CD4-positive, alpha-beta memory T cell (primary cell): ENCODE measurements around the gene AIFM3. TPM values are rescaled to one million over a fixed set of nuclear protein-coding genes. Genes with fewer than 3 reads are reported as not detected.

Source experiments
- CTCF ChIA-PET: fragments of 350-600 bp; sonication (Branson Sonifier 250); formaldehyde crosslinking; loops from one replicate; lab custom pipeline; 2021; ENCODE audit warnings: inconsistent platforms; ENCODE audit not compliant: partially characterized antibody; lab: Charles Lee
- POLR2A ChIA-PET: fragments of 350-600 bp; sonication (Branson Sonifier 250); formaldehyde crosslinking; loops from one replicate; lab custom pipeline; 2021; ENCODE audit not compliant: partially characterized antibody; lab: Charles Lee
- DNase-seq, 5 donors: peaks; one replicate each; pipeline versions ENCODE4 v3.0.0 to v3.0.0-alpha.2; 2020 to 2022; ENCODE audit warnings: mixed read lengths in 1 of 5
- H3K27ac ChIP-seq: one replicate; pipeline ENCODE4 v1.7.0; 2013; ENCODE audit warnings: low read depth, low read length
- H3K27me3 ChIP-seq: 2 replicates; pipeline ENCODE4 v1.7.0; 2013; ENCODE audit warnings: mild to moderate bottlenecking, low read length, moderate library complexity; ENCODE audit not compliant: insufficient read depth
- H3K36me3 ChIP-seq: 2 replicates; pipeline ENCODE4 v1.7.0; 2013; ENCODE audit warnings: mild to moderate bottlenecking, low read length, moderate library complexity; ENCODE audit not compliant: insufficient read depth
- H3K4me1 ChIP-seq: 2 replicates; pipeline ENCODE4 v1.7.0; 2013; ENCODE audit warnings: mild to moderate bottlenecking, low read length, moderate library complexity; ENCODE audit not compliant: insufficient read depth
- H3K4me3 ChIP-seq, 2 donors: one replicate each; pipeline ENCODE4 v1.7.0; 2013; ENCODE audit warnings: low read length in 2 of 2, mild to moderate bottlenecking in 1 of 2
- H3K9me3 ChIP-seq, 2 donors: one replicate each; pipeline ENCODE4 v1.7.0; 2013; ENCODE audit warnings: low read length in 2 of 2, control low read depth in 1 of 2; ENCODE audit not compliant: control insufficient read depth in 1 of 2
- H3K27ac Mint-ChIP-seq, 7 donors: one replicate each; pipeline ENCODE4 v1.8.0; 2020 to 2021; ENCODE audit warnings: mixed read lengths in 7 of 7, mild to moderate bottlenecking in 6 of 7, inconsistent platforms in 3 of 7, moderate library complexity in 3 of 7
- H3K27me3 Mint-ChIP-seq, 2 donors: one replicate each; pipeline ENCODE4 v1.8.0; 2020 to 2021; ENCODE audit warnings: mixed read lengths in 2 of 2
- H3K36me3 Mint-ChIP-seq, 2 donors: one replicate each; pipeline ENCODE4 v1.8.0; 2020 to 2021; ENCODE audit warnings: mixed read lengths in 2 of 2, inconsistent platforms in 1 of 2, mild to moderate bottlenecking in 1 of 2
- H3K4me1 Mint-ChIP-seq, 4 donors: one replicate each; pipeline ENCODE4 v1.8.0; 2020 to 2021; ENCODE audit warnings: mixed read lengths in 4 of 4, mild to moderate bottlenecking in 1 of 4
- H3K4me3 Mint-ChIP-seq, 8 donors: one replicate each; pipeline ENCODE4 v1.8.0; 2020 to 2021; ENCODE audit warnings: mixed read lengths in 8 of 8, mild to moderate bottlenecking in 7 of 8, moderate library complexity in 6 of 8, inconsistent platforms in 3 of 8
- H3K9me3 Mint-ChIP-seq, 8 donors: one replicate each; pipeline ENCODE4 v1.8.0; 2020 to 2021; ENCODE audit warnings: mixed read lengths in 8 of 8, mild to moderate bottlenecking in 5 of 8, inconsistent platforms in 3 of 8, moderate library complexity in 1 of 8
- intact Hi-C: fragments of 100-400 bp; cut with micrococcal nuclease; formaldehyde crosslinking; loops from one replicate; pipeline ENCODE4 v1.15.1; 2023
- polyA plus RNA-seq, 2 donors: library from polyadenylated mRNA; unstranded; fragments of 300-500 nt; fragmentation: Illumina TruSeq; gene quantifications; one replicate each; pipeline ENCODE4 v1.2.3, GENCODE V29; 2021
- total RNA-seq, 2 experiments: library from RNA; stranded (reverse); gene quantifications; one replicate each; pipeline ENCODE4 v1.2.3, GENCODE V29; 2021

AIFM3 gene
- total RNA-seq, result 1 to 10 TPM in 1 of 2 experiments, under 1 TPM in 1; 0.55 to 1.0 TPM
- not detected for polyA plus RNA-seq

- intact Hi-C loops, result no loop called here
- Mint-ChIP-seq H3K9me3 (no peaks in the 10 kb centered on the region), H3K36me3 (no peaks in the 10 kb centered on the region), H3K4me3 (peak within 1 kb of the TSS in 1 of 8 donors; percentile 20), H3K27me3 (peaks cover 0 to 3% of the 10 kb centered on the region in 2 donors), H3K27ac (peak within 1 kb of the TSS in 1 of 7 donors; percentile 77), H3K4me1 (peaks cover 7 to 13% (median 10%) of the 10 kb centered on the region in 4 donors)
- Histone ChIP-seq H3K9me3 (no peaks in the 10 kb centered on the region), H3K4me1 (peaks cover 10% of the 10 kb centered on the region), H3K27ac (no peak within 1 kb of the TSS), H3K27me3 (no peaks in the 10 kb centered on the region), H3K36me3 (no peaks in the 10 kb centered on the region), H3K4me3 (no peak within 1 kb of the TSS)
- CTCF ChIA-PET, result interaction anchor here (1.6 kb wide), 1 partner anchor 9 kb away, joined by 3 read pairs; no protein-coding TSS in a partner anchor
- DNase-seq, result no peak
- POLR2A ChIA-PET, result no interaction called here
Measured at GRCh38 chr22:20966883-20967696, at the start of gene AIFM3. Gene AIFM3 (plus strand): TSS chr22:20967255. CDS start chr22:20967945, 690 bp downstream.

GRCh38 chr22:20918663-20919218 lies 48.3 kb upstream of the AIFM3 start:
- Histone ChIP-seq H3K36me3 (no peaks in the 10 kb centered on the region), H3K9me3 (no peaks in the 10 kb centered on the region), H3K4me1 (peaks cover 54% of the 10 kb centered on the region), H3K27ac (peak overlapping the region; percentile 88), H3K27me3 (no peaks in the 10 kb centered on the region), H3K4me3 (peak overlapping the region; percentile 88 to 93)
- Mint-ChIP-seq H3K4me1 (peaks cover 25 to 58% (median 41%) of the 10 kb centered on the region in 4 donors), H3K27me3 (no peaks in the 10 kb centered on the region), H3K36me3 (peaks cover 9 to 25% of the 10 kb centered on the region in 2 donors), H3K27ac (peak overlapping the region; percentile 92 to 97 (median 96)), H3K4me3 (peak overlapping the region; percentile 88 to 99 (median 98)), H3K9me3 (no peaks in the 10 kb centered on the region)
- DNase-seq, result no peak
- CTCF ChIA-PET, result no interaction called here
- POLR2A ChIA-PET, result interaction anchor here (1.0 kb wide), 1 partner anchor 55 kb away, joined by 3 read pairs; no protein-coding TSS in a partner anchor
- intact Hi-C loops, result no loop called here

GRCh38 chr22:20919718-20920117 lies 47.3 kb upstream of the AIFM3 start:
- ChIA-PET POLR2A (interaction anchor here (0.5 to 1.7 kb wide), 3 partner anchors 11 to 734 kb away, joined by 3 to 4 read pairs (median 3); partner anchors contain the start of gene SNAP29), CTCF (interaction anchor here (1.1 kb wide), 1 partner anchor 40 kb away, joined by 3 read pairs; no protein-coding TSS in a partner anchor)
- H3K27ac ChIP-seq, result peak overlapping the region; percentile 39
- H3K36me3 ChIP-seq, result peaks cover 4% of the 10 kb centered on the region
- Mint-ChIP-seq H3K9me3 (no peaks in the 10 kb centered on the region), H3K36me3 (peaks cover 9 to 25% of the 10 kb centered on the region in 2 donors), H3K27ac (peak overlapping the region in 6 of 7 donors; percentile 43 to 92 (median 85)), H3K27me3 (no peaks in the 10 kb centered on the region), H3K4me3 (peak overlapping the region; percentile 88 to 99 (median 98)), H3K4me1 (peaks cover 27 to 68% (median 47%) of the 10 kb centered on the region in 4 donors)
- peak overlapping the region; percentile 82 to 88 for H3K4me3 ChIP-seq
- H3K27me3 ChIP-seq, result no peaks in the 10 kb centered on the region
- H3K4me1 ChIP-seq, result peaks cover 64% of the 10 kb centered on the region
- H3K9me3 ChIP-seq, result no peaks in the 10 kb centered on the region
- intact Hi-C loops, result no loop called here
- DNase-seq, result no peak

GRCh38 chr22:20920881-20921203 lies 46.2 kb upstream of the AIFM3 start:
- peaks cover 75% of the 10 kb centered on the region for H3K4me1 ChIP-seq
- Mint-ChIP-seq H3K4me3 (peak overlapping the region; percentile 88 to 99 (median 98)), H3K36me3 (peaks cover 9 to 26% of the 10 kb centered on the region in 2 donors), H3K27ac (peak overlapping the region; percentile 62 to 92 (median 86)), H3K9me3 (no peaks in the 10 kb centered on the region), H3K4me1 (peaks cover 33 to 74% (median 53%) of the 10 kb centered on the region in 4 donors), H3K27me3 (no peaks in the 10 kb centered on the region)
- no peak overlapping the region for H3K27ac ChIP-seq
- no peak for DNase-seq
- intact Hi-C loops, result no loop called here
- H3K9me3 ChIP-seq, result no peaks in the 10 kb centered on the region
- ChIA-PET POLR2A (interaction anchor here (0.6 to 1.7 kb wide), 2 partner anchors 9 to 61 kb away, joined by 4 read pairs; partner anchors contain the start of gene LZTR1), CTCF (no interaction called here)
- H3K27me3 ChIP-seq, result no peaks in the 10 kb centered on the region
- peaks cover 4% of the 10 kb centered on the region for H3K36me3 ChIP-seq
- peak overlapping the region; percentile 82 to 88 for H3K4me3 ChIP-seq

- POLR2A ChIA-PET, result no interaction called here
- H3K27ac Mint-ChIP-seq, result peak overlapping the region in 6 of 7 donors; percentile 8 to 84 (median 30)
- Histone ChIP-seq H3K4me3 (no peak overlapping the region), H3K36me3 (peaks cover 7% of the 10 kb centered on the region), H3K9me3 (no peaks in the 10 kb centered on the region), H3K27me3 (no peaks in the 10 kb centered on the region), H3K27ac (no peak overlapping the region), H3K4me1 (peaks cover 77% of the 10 kb centered on the region)
- H3K36me3 Mint-ChIP-seq, result peaks cover 12 to 32% of the 10 kb centered on the region in 2 donors
- peaks cover 36 to 75% (median 56%) of the 10 kb centered on the region in 4 donors for H3K4me1 Mint-ChIP-seq
- H3K9me3 Mint-ChIP-seq, result no peaks in the 10 kb centered on the region
- peak overlapping the region; percentile 22 to 85 (median 60) for H3K4me3 Mint-ChIP-seq
- CTCF ChIA-PET, result interaction anchor here (0.9 kb wide), 1 partner anchor 38 kb away, joined by 3 read pairs; no protein-coding TSS in a partner anchor
- DNase-seq, result no peak
- intact Hi-C loops, result no loop called here
- no peaks in the 10 kb centered on the region for H3K27me3 Mint-ChIP-seq
Measured at GRCh38 chr22:20922141-20922751, 44.8 kb upstream of the AIFM3 start.

- peak overlapping the region in 5 of 8 donors; percentile 13 to 68 (median 53) for H3K4me3 Mint-ChIP-seq
- H3K9me3 Mint-ChIP-seq, result no peaks in the 10 kb centered on the region
- intact Hi-C loops, result no loop called here
- no peaks in the 10 kb centered on the region for H3K27me3 Mint-ChIP-seq
- H3K27ac Mint-ChIP-seq, result peak overlapping the region in 6 of 7 donors; percentile 1 to 62 (median 30)
- no peaks in the 10 kb centered on the region for H3K27me3 ChIP-seq
- H3K36me3 Mint-ChIP-seq, result peaks cover 16 to 18% of the 10 kb centered on the region in 2 donors
- no peak overlapping the region for H3K27ac ChIP-seq
- CTCF ChIA-PET, result interaction anchor here (1.4 to 2.0 kb wide), 2 partner anchors 9 to 34 kb away, joined by 5 read pairs; partner anchors contain the start of gene CRKL
- no peak overlapping the region for H3K4me3 ChIP-seq
- POLR2A ChIA-PET, result no interaction called here
- peaks cover 12% of the 10 kb centered on the region for H3K36me3 ChIP-seq
- peaks cover 32 to 76% (median 58%) of the 10 kb centered on the region in 4 donors for H3K4me1 Mint-ChIP-seq
- no peaks in the 10 kb centered on the region for H3K9me3 ChIP-seq
- H3K4me1 ChIP-seq, result peaks cover 81% of the 10 kb centered on the region
- DNase-seq, result no peak
Measured at GRCh38 chr22:20926243-20926642, 40.8 kb upstream of the AIFM3 start.
